IMR-90 (cell line): ENCODE results near the gene RALGPS1. TPM values are rescaled to one million over a fixed set of nuclear protein-coding genes. Genes with fewer than 3 reads are reported as not detected.

Experiments
- ATAC-seq: fragments of 200-7000 bp; cut with Tn5 transposase; 2 replicates; pipeline ENCODE4 v1.9.1; 2020; ENCODE audit warnings: low read depth, mild to moderate bottlenecking, moderate library complexity
- BruUV-seq: library from RNA; stranded (reverse); fragments of 400-500 nt; replicated peaks from 2 replicates; lab custom pipeline; 2021; lab: Mats Ljungman, UMichigan
- CTCF ChIA-PET: fragments of 300-600 bp; formaldehyde crosslinking; extraction: SDS; loops from one replicate; lab custom pipeline; 2021; ENCODE audit warnings: antibody characterized with exemption; lab: Yijun Ruan, JAX
- POLR2A ChIA-PET: fragments of 300-600 bp; sonication (Branson Sonifier 250); formaldehyde crosslinking; loops from one replicate; lab custom pipeline; 2022; ENCODE audit warnings: antibody characterized with exemption; ENCODE audit not compliant: unreplicated experiment; lab: Charles Lee
- DNase-seq: peaks from one replicate; pipeline ENCODE4 v3.0.0; 2013
- H2AFZ ChIP-seq: replicated peaks from 2 replicates; pipeline ENCODE3; 2013; ENCODE audit warnings: low read length, mild to moderate bottlenecking; ENCODE audit not compliant: poor library complexity
- H2AK5ac ChIP-seq: 2 replicates; pipeline ENCODE4 v1.6.1; 2013; ENCODE audit warnings: low read depth, low read length, inconsistent platforms
- H2AK9ac ChIP-seq: replicated peaks from 2 replicates; pipeline ENCODE3; 2013; ENCODE audit warnings: mild to moderate bottlenecking, low read depth, low read length, moderate library complexity; ENCODE audit not compliant: poor library complexity
- H2BK120ac ChIP-seq: 2 replicates; pipeline ENCODE4 v1.6.1; 2013; ENCODE audit warnings: low read depth, low read length, inconsistent platforms
- H2BK15ac ChIP-seq: 3 replicates; pipeline ENCODE4 v1.6.1; 2013; ENCODE audit warnings: low read depth, low read length, inconsistent platforms
- H2BK20ac ChIP-seq: 2 replicates; pipeline ENCODE4 v1.6.1; 2013; ENCODE audit warnings: low read depth, mild to moderate bottlenecking, inconsistent platforms, low read length, moderate library complexity
- H2BK5ac ChIP-seq: 2 replicates; pipeline ENCODE4 v1.6.1; 2013; ENCODE audit warnings: mild to moderate bottlenecking, low read depth, low read length, inconsistent platforms; ENCODE audit not compliant: poor library complexity, severe bottlenecking
- H3K14ac ChIP-seq: replicated peaks from 2 replicates; pipeline ENCODE4 v1.6.1; 2013; ENCODE audit warnings: low read depth, low read length, inconsistent platforms
- H3K18ac ChIP-seq: 2 replicates; pipeline ENCODE4 v1.6.1; 2013; ENCODE audit warnings: low read depth, low read length, control low read depth
- H3K23ac ChIP-seq: 2 replicates; pipeline ENCODE4 v1.6.1; 2013; ENCODE audit warnings: low read depth, low read length, inconsistent platforms
- H3K27ac ChIP-seq: 2 replicates; pipeline ENCODE4 v1.5.1; 2013; ENCODE audit warnings: mild to moderate bottlenecking, control low read depth, low read length; ENCODE audit not compliant: insufficient read depth
- H3K27me3 ChIP-seq: 2 replicates; pipeline ENCODE4 v1.6.1; 2013; ENCODE audit warnings: low read length; ENCODE audit not compliant: control insufficient read depth, insufficient read depth
- H3K36me3 ChIP-seq: 2 replicates; pipeline ENCODE4 v1.6.1; 2013; ENCODE audit warnings: low read length, mixed read lengths; ENCODE audit not compliant: control insufficient read depth, insufficient read depth
- H3K4ac ChIP-seq: 2 replicates; pipeline ENCODE4 v1.6.1; 2013; ENCODE audit warnings: low read depth, low read length, inconsistent platforms
- H3K4me1 ChIP-seq: 2 replicates; pipeline ENCODE4 v1.6.1; 2013; ENCODE audit warnings: low read length, mixed read lengths; ENCODE audit not compliant: control insufficient read depth, insufficient read depth
- H3K4me2 ChIP-seq: 2 replicates; pipeline ENCODE4 v1.6.1; 2013; ENCODE audit warnings: low read depth, mild to moderate bottlenecking, control low read depth, low read length, moderate library complexity
- H3K4me3 ChIP-seq: 2 replicates; pipeline ENCODE4 v1.5.1; 2013; ENCODE audit warnings: low read depth, mild to moderate bottlenecking, control low read depth, low read length, moderate library complexity; ENCODE audit not compliant: insufficient read depth
- H3K56ac ChIP-seq: 2 replicates; pipeline ENCODE4 v1.6.1; 2013; ENCODE audit warnings: low read length, inconsistent platforms; ENCODE audit not compliant: insufficient read depth; ENCODE audit errors: extremely low read depth
- H3K79me1 ChIP-seq, 2 experiments: 2 replicates each; pipeline ENCODE4 v1.6.1; 2013; ENCODE audit warnings: low read length in 2 of 2, inconsistent platforms in 1 of 2, low read depth in 1 of 2
- H3K9ac ChIP-seq: 2 replicates; pipeline ENCODE4 v1.6.1; 2013; ENCODE audit warnings: low read depth, low read length, control low read depth
- H3K9me1 ChIP-seq: 2 replicates; pipeline ENCODE4 v1.6.1; 2013; ENCODE audit warnings: low read length, inconsistent platforms; ENCODE audit not compliant: insufficient read depth
- H3K9me3 ChIP-seq: 2 replicates; pipeline ENCODE4 v1.6.1; 2013; ENCODE audit warnings: low read length; ENCODE audit not compliant: control insufficient read depth, insufficient read depth
- H4K20me1 ChIP-seq: 2 replicates; pipeline ENCODE4 v1.6.1; 2013; ENCODE audit warnings: low read length, inconsistent platforms; ENCODE audit not compliant: insufficient read depth
- H4K5ac ChIP-seq: 2 replicates; pipeline ENCODE4 v1.6.1; 2013; ENCODE audit warnings: mild to moderate bottlenecking, low read depth, low read length, control low read depth
- H4K8ac ChIP-seq, 2 experiments: 2 replicates each; pipeline ENCODE4 v1.6.1; 2013; ENCODE audit warnings: low read depth in 2 of 2, low read length in 2 of 2, control low read depth in 1 of 2, inconsistent platforms in 1 of 2
- H4K91ac ChIP-seq: 2 replicates; pipeline ENCODE4 v1.6.1; 2013; ENCODE audit warnings: low read depth, low read length, inconsistent platforms; ENCODE audit not compliant: insufficient read depth
- CEBPB ChIP-seq: IDR thresholded peaks from 2 replicates; pipeline ENCODE4 v1.6.1; 2012; ENCODE audit warnings: low read depth, low read length, improper control_type of control experiment
- CHD1 ChIP-seq: IDR thresholded peaks from 2 replicates; pipeline ENCODE4 v1.6.1; 2012; ENCODE audit warnings: low read depth, low read length, improper control_type of control experiment
- MAZ ChIP-seq: IDR thresholded peaks from 2 replicates; pipeline ENCODE4 v1.6.1; 2012; ENCODE audit warnings: low read depth, mild to moderate bottlenecking, low read length, improper control_type of control experiment, moderate library complexity, borderline replicate concordance
- MXI1 ChIP-seq: IDR thresholded peaks from 2 replicates; pipeline ENCODE4 v1.6.1; 2012; ENCODE audit warnings: low read depth, mild to moderate bottlenecking, low read length, moderate library complexity, borderline replicate concordance
- RAD21 ChIP-seq: IDR thresholded peaks from 2 replicates; pipeline ENCODE4 v1.6.1; 2012; ENCODE audit warnings: low read length, improper control_type of control experiment
- RFX5 ChIP-seq: IDR thresholded peaks from 2 replicates; pipeline ENCODE4 v1.8.0; 2012; ENCODE audit warnings: low read depth, mild to moderate bottlenecking, low read length, moderate library complexity
- SMC3 ChIP-seq: fragments of 150-350 bp; IDR thresholded peaks from 2 replicates; pipeline ENCODE4 v1.6.1; 2016; ENCODE audit warnings: low read depth, mild to moderate bottlenecking, antibody characterized with exemption, low read length, moderate library complexity
- WGBS, 2 experiments: methylation state at CpG; one replicate each; pipeline versions ENCODE4 v1.1.5 to v1.1.7; 2013; ENCODE audit warnings: missing lambda C conversion rate in 2 of 2; ENCODE audit not compliant: insufficient read length in 1 of 2; ENCODE audit errors: extremely low coverage in 2 of 2; 5-methylcytosine and 5-hydroxymethylcytosine counted together
- dilution Hi-C: fragments of 300-500 bp; cut with HindIII; formaldehyde crosslinking; loops from one replicate; pipeline ENCODE4 v1.14.3; 2018; ENCODE audit warnings: low sequenced_read_pairs; ENCODE audit not compliant: unreplicated experiment
- in situ Hi-C: fragments of 300-500 bp; cut with MboI; formaldehyde crosslinking; loops from 3 replicates; pipeline ENCODE4 v1.14.3; 2019; ENCODE audit warnings: low sequenced_read_pairs, inconsistent platforms, mixed read lengths
- intact Hi-C: fragments of 100-400 bp; cut with micrococcal nuclease; formaldehyde crosslinking; loops from 2 replicates; pipeline ENCODE4 v1.10.0; 2022
- polyA plus RNA-seq, 3 experiments: library from polyadenylated mRNA; depleted of rRNA; stranded (reverse); fragments of >200 nt; gene quantifications; 2 replicates each; pipeline ENCODE4 v1.2.3, GENCODE V29; 2012; ENCODE audit warnings: low replicate concordance in 1 of 3
- total RNA-seq: library from RNA; depleted of rRNA; stranded (reverse); fragments of >200 nt; gene quantifications from 2 replicates; pipeline ENCODE4 v1.2.3, GENCODE V29; 2012
- TF ChIP-seq, protein P1 (sequence below): conservative IDR thresholded peaks from 2 replicates; pipeline ENCODE4 v1.5.1; 2012; ENCODE audit warnings: mild to moderate bottlenecking, low read depth, low read length, improper control_type of control experiment

Gene RALGPS1
- total and polyA plus RNA-seq, 2 of the 4 experiments (the other 2 are of a cell fraction): 0.90 to 2.8 TPM

DNA sequence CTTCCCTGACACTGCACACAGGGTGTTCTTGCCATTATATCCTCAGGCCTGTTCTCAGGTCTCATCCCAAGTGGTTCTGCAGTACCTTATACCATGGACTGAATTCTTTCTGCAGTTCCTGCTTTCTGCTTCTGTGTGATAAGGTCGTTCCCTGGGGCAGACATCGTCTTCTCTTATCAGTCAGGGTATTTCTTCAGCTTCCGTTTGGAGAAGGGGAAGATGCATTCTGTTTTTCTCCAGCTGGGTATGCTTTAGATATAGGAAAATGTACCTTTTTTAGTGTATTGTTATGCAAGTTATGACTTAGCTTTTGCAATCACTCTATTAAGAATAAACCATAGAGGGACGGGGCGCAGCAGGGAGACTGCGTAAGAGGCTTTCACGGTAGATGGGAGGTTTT lies 31.1 kb downstream of the RALGPS1 start:
- intact Hi-C loops: no loop called here
- Histone ChIP-seq H4K20me1 (no peaks in the 10 kb centered on the region), H3K4me3 (no peak overlapping the region), H4K91ac (no peak overlapping the region), H3K4me1 (peaks cover 2% of the 10 kb centered on the region; the same call in 1 of the 2 replicates), H3K36me3 (no peaks in the 10 kb centered on the region), H3K4ac (no peak overlapping the region), H3K27me3 (peaks cover 2% of the 10 kb centered on the region; the same call in 1 of the 2 replicates), H2AK5ac (no peak overlapping the region), H3K23ac (no peak overlapping the region), H3K4me2 (no peak overlapping the region), H4K5ac (no peak overlapping the region; the same call in 1 of the 2 replicates), H3K14ac (no peak overlapping the region), H2AK9ac (no peak overlapping the region), H2BK5ac (no peak overlapping the region), H3K9me1 (0 out of 2 replicates have a peak, but pooled peaks cover 3% of the 10 kb centered on the region), H3K9ac (no peak overlapping the region), H3K9me3 (no peaks in the 10 kb centered on the region), H2BK120ac (no peak overlapping the region), H2BK15ac (no peak overlapping the region), H2AFZ (no peak overlapping the region), H3K27ac (no peak overlapping the region), H3K18ac (no peak overlapping the region; the same call in 1 of the 2 replicates), H2BK20ac (no peak overlapping the region), H3K56ac (no peak overlapping the region), H4K8ac (no peak overlapping the region), H3K79me1 (no peaks in the 10 kb centered on the region)
- no peak for DNase-seq
- in situ Hi-C loops: loop anchor here (25.0 kb wide), 1 partner anchor 442 kb away; the partner anchor contains the start of gene SLC2A8
- POLR2A ChIA-PET: no interaction called here
- ATAC-seq: no peak
- no peak for TF ChIP-seq RAD21
- no peak for TF ChIP-seq RFX5
- no peak for TF ChIP-seq MXI1
- no peak for TF ChIP-seq CHD1
- TF ChIP-seq CEBPB: no peak
- TF ChIP-seq, protein P1, sequence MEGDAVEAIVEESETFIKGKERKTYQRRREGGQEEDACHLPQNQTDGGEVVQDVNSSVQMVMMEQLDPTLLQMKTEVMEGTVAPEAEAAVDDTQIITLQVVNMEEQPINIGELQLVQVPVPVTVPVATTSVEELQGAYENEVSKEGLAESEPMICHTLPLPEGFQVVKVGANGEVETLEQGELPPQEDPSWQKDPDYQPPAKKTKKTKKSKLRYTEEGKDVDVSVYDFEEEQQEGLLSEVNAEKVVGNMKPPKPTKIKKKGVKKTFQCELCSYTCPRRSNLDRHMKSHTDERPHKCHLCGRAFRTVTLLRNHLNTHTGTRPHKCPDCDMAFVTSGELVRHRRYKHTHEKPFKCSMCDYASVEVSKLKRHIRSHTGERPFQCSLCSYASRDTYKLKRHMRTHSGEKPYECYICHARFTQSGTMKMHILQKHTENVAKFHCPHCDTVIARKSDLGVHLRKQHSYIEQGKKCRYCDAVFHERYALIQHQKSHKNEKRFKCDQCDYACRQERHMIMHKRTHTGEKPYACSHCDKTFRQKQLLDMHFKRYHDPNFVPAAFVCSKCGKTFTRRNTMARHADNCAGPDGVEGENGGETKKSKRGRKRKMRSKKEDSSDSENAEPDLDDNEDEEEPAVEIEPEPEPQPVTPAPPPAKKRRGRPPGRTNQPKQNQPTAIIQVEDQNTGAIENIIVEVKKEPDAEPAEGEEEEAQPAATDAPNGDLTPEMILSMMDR: no peak
- no peak for TF ChIP-seq SMC3
- TF ChIP-seq MAZ: no peak
- BruUV-seq: no TSS peak
- CTCF ChIA-PET: interaction anchor here (0.7 kb wide), 1 partner anchor 257 kb away, joined by 6 read pairs; no protein-coding TSS in a partner anchor
- WGBS, 2 experiments: 100% methylated on average over 1 of the region's 7 CpGs; no CpG with 5 or more reads in 1 of the 2 experiments
- dilution Hi-C loops: no loop called here
